Transverse colon (tissue), 4 donors: ENCODE data around the gene SNX6.

Experiments used
- CTCF ChIP-seq, 5 experiments: fragments of 200-600 bp in 3 of 5; fragments of 450-650 bp in 2 of 5; sonication (generic) in 3 of 5; IDR thresholded peaks; 1 replicate in 2 of 5; 2 replicates in 3 of 5; pipeline ENCODE4 v1.5.1; 2016 to 2017; ENCODE audit warnings: antibody characterized with exemption in 5 of 5, inconsistent platforms in 3 of 5, mild to moderate bottlenecking in 2 of 5, moderate library complexity in 1 of 5
- EP300 ChIP-seq: sonication (generic); formaldehyde crosslinking; IDR thresholded peaks from one replicate; pipeline ENCODE4 v1.6.1; 2017; ENCODE audit warnings: antibody characterized with exemption, low read depth
- POLR2A ChIP-seq: fragments of 450-650 bp; IDR thresholded peaks from one replicate; pipeline ENCODE4 v1.6.1; 2016; ENCODE audit warnings: antibody characterized with exemption, mild to moderate bottlenecking, moderate library complexity
- POLR2AphosphoS5 ChIP-seq, 3 donors: sonication (generic); formaldehyde crosslinking; IDR thresholded peaks; one replicate each; pipeline ENCODE4 v1.6.1; 2016; ENCODE audit warnings: antibody characterized with exemption in 3 of 3

GRCh38 chr14:34596891-34597290, 33.1 kb downstream of the SNX6 start:
- TF ChIP-seq POLR2AphosphoS5 (IDR thresholded peaks at IDR 0.05): no peak
- TF ChIP-seq CTCF (IDR thresholded peaks at IDR 0.05): no peak
- no peak for TF ChIP-seq EP300
- TF ChIP-seq POLR2A: no peak
